Right ventricle myocardium superior (tissue), 1 donor: ENCODE measurements around the gene ATRX. TPM values are rescaled to one million over a fixed set of nuclear protein-coding genes. Genes with fewer than 3 reads are reported as not detected.
"Not testable (repeated sequence)": the region's sequence is repeated elsewhere in the genome, so short reads cannot be mapped to it uniquely, and the experiment has no call there.

Source experiments
- ATAC-seq: fragments of 200-7000 bp; cut with Tn5 transposase; one replicate; pipeline ENCODE4 v1.9.1; 2020; ENCODE audit warnings: mild to moderate bottlenecking; ENCODE audit not compliant: poor library complexity
- DNase-seq: peaks from one replicate; pipeline ENCODE4 v3.0.0-alpha.2; 2020
- intact Hi-C: fragments of 100-400 bp; cut with DNase I; formaldehyde crosslinking; loops from one replicate; pipeline ENCODE4 v1.11.2; 2022
- total RNA-seq: library from RNA; stranded (reverse); fragmentation: NEBNext Ultra II Directional; extraction: Animal tissue kit (Norgen Biotek cat#: 25700); gene quantifications from one replicate; pipeline ENCODE4 v1.2.1, GENCODE V29; 2021
- donor health status: DM: no; HTN: yes; CAD: no; lungs with severe emphysema.

Gene ATRX
- total RNA-seq, 1 donor from 2014 or later = 75.2 TPM

DNA sequence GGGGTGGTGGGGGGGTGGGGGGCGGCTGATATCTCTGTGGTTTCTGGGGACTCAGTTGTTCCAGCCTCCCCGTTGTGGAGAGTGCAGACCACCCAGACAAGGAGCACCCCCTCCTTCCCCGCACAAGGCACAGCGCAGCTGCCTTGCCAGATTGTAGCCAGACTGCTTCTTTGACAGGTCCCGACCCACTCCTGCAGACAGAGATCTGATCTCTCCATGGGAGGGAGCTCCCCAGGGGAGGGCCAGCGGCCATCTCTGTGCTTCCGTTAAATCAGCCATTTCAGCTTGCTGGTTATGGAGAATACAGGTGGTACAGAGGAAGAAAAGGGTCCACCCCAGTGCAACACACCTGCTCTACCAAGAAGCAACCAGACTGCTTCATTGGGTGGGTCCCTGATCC lies 258.0 kb downstream of the ATRX start:
- DNase-seq (no peak), ATAC-seq (peak; percentile 31)
- intact Hi-C loops = no loop called here

GRCh38 chrX:77527233-77528001 lies 258.6 kb downstream of the ATRX start:
- peak; percentile 63 for DNase-seq
- intact Hi-C loops = no loop called here

DNA sequence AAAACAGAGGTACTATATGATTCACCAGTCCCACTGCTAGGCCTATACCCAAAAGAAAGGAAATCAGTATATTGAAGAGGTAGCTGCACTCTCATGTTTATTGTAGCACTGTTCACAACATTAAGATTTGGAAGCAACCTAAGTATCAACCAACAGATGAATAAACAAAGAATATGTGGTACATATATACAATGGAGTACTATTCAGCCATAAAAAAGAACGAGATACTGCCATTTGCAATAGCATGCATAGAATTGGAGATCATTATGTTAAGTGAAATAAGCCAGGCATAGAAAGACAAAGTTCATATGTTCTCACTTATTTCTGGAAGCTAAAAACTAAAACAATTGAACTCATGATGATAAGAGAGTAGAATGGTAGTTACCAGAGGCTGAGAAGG lies 266.3 kb downstream of the ATRX start:
- intact Hi-C loops = no loop called here
- no peak for ATAC-seq
- no peak for DNase-seq

More at GRCh38 chrX:77527233-77528001, 258.6 kb downstream of the ATRX start:
- peak; percentile 87 for ATAC-seq

GRCh38 chrX:77514177-77514576 lies 271.8 kb downstream of the ATRX start:
- intact Hi-C loops = no loop called here
- no peak for ATAC-seq
- no peak for DNase-seq

- intact Hi-C loops = no loop called here
- ATAC-seq (no peak), DNase-seq (no peak)
Measured at GRCh38 chrX:77510007-77510406, 276.0 kb downstream of the ATRX start.

DNA sequence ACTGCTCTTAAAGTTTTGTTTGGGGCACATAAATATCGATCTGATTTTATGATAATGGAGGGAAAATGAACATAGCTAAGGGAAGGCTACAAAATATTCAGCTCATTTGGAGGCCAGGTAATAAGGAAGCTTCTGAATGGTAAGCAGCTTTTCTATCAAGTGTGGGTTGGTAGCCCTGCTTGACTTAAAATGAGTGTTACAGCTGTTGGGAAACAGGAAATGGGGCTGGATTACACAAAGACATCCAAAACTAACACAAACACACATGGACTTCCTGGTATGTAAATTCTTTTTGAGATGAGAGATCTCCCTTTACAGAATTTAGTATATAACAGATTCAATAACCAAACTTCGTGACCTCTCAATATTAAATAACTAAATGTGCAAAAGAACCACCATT lies 280.8 kb downstream of the ATRX start:
- no peak for ATAC-seq

GRCh38 chrX:77502951-77503525 lies 283.0 kb downstream of the ATRX start:
- no peak for DNase-seq
- intact Hi-C loops = no loop called here
- ATAC-seq = no peak

More for the DNA sequence above, 280.8 kb downstream of the ATRX start:
- DNase-seq = no peak
- intact Hi-C loops = no loop called here

GRCh38 chrX:77500164-77500563 lies 285.9 kb downstream of the ATRX start:
- intact Hi-C loops, DNase-seq, ATAC-seq: not testable (repeated sequence)

DNA sequence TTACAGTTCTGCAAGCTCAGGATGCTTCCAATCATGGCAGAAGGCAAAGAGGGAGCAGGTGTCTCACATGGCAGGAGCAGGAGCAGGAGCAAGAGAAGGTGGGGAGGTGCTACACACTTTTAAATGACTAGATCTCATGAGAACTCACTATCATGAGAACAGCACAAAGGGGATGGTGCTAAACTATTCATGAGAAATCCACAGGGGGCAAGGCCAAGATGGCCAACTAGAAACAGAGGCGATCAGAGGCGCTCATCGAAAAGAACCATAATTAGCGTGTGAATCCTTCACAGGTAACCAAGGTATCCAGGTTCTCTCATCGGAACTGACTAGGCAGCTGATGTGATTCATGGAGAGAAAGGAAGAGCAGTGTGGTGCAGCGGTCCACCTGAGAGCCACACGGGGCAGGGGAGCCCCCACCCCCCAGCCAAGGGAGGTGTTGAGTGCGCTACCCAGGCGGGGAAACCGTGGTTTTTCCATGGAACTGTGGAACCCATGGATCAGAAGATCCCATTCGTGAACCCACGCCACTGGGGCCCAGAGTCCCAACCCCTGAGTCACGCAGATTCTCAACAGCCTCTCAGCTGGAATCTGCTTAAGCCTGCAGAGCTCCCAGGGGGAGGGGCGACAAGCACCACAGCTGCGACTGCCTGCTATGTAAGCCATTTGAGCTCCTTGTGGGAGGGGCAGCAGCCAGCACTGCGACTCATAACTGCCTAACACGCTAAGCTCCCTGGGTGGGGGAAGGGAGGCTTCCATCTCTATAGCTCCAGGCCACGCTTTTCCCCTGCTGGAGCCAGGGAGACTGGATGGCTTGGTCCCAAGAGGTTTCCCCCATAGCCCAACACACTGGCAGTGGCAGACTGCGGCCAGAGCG lies 292.1 kb downstream of the ATRX start:
- no peak for ATAC-seq
- intact Hi-C loops = no loop called here
- DNase-seq = no peak

GRCh38 chrX:77484045-77484444 lies 302.0 kb downstream of the ATRX start:
- ATAC-seq (no peak), DNase-seq (no peak)
- intact Hi-C loops = no loop called here

DNA sequence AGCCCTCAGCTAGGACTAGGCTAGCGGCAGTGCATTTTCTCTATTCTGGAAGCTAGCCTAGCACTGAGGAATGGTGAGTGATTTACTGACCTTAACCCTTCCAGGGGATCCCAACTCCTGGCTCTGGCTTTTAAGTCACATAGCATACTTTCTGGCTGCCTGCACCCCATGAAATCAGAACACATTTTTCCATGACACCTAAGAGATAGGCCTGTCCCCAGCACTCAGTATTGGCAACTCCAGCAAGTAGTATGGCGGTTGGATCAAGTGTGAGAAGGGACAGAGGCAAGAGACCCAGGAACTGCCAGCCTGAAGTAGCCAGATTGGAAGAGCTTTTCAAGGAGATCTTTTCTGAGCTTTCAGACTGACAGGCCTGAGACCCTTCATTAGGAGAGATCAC lies 330.6 kb downstream of the ATRX start:
- intact Hi-C loops = no loop called here
- no peak for DNase-seq
- ATAC-seq = peak; percentile 66

Other genes starting within 250 kb of the ATRX start
- gene MAGT1, start 109.2 kb upstream of the ATRX start, total RNA-seq = 50.4 TPM
- gene COX7B, start 113.3 kb upstream of the ATRX start, total RNA-seq = 1,688 TPM
- 4.5 TPM for gene ATP7A, start 124.5 kb upstream of the ATRX start, total RNA-seq
- gene PGAM4, start 183.4 kb upstream of the ATRX start, total RNA-seq = not detected